Nephron (organoid): Measurements from ENCODE around the gene RASL12.

Experiments used
- H3K27ac Mint-ChIP-seq, 3 experiments: 2 replicates each; pipeline ENCODE4 v1.8.0; 2020; ENCODE audit warnings: mixed read lengths in 3 of 3, mild to moderate bottlenecking in 2 of 3, moderate library complexity in 1 of 3
- H3K27me3 Mint-ChIP-seq: 2 replicates; pipeline ENCODE4 v1.8.0; 2021; ENCODE audit warnings: low read depth, mild to moderate bottlenecking, moderate library complexity, mixed read lengths
- H3K36me3 Mint-ChIP-seq: 2 replicates; pipeline ENCODE4 v1.8.0; 2020; ENCODE audit warnings: low read depth, mixed read lengths
- H3K4me1 Mint-ChIP-seq: 2 replicates; pipeline ENCODE4 v1.8.0; 2020; ENCODE audit warnings: mixed read lengths
- H3K4me3 Mint-ChIP-seq, 3 experiments: 2 replicates each; pipeline ENCODE4 v1.8.0; 2020; ENCODE audit warnings: mild to moderate bottlenecking in 3 of 3, mixed read lengths in 3 of 3, moderate library complexity in 2 of 3
- H3K9me3 Mint-ChIP-seq: 2 replicates; pipeline ENCODE4 v1.8.0; 2020; ENCODE audit warnings: mixed read lengths
- TF ChIP-seq, protein P1 (sequence below), 3 experiments: fragments of 200-600 bp; sonication (generic); IDR thresholded peaks; one replicate each; pipeline ENCODE4 v1.5.0; 2021; ENCODE audit warnings: antibody characterized with exemption in 3 of 3; ENCODE audit not compliant: unreplicated experiment in 3 of 3

The RASL12 gene

DNA sequence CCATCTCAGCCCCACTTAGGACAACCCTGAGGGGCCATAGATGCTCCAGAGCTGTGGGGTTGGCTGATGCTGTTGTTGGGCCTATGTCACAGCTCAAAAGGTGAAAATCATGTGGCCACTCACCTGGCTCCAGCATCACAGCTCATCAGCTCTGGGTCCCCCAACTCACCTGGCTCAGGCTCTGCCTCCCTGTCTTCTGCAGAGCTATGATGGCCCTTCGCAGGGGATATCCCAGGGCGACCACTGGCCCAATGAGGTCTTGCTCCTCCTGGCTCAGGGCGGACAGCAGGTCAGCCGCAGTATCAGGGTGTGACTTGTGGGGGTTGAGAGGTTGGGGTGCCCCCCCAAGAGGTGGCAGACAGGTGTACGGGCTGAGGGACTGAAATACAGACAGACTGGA lies 31.5 kb upstream of the RASL12 start:
- Mint-ChIP-seq H3K27me3 (no peaks in the 10 kb centered on the region), H3K27ac (no peak overlapping the region), H3K36me3 (peaks cover 43% of the 10 kb centered on the region), H3K4me1 (peaks cover 5% of the 10 kb centered on the region), H3K4me3 (no peak overlapping the region), H3K9me3 (no peaks in the 10 kb centered on the region)
- TF ChIP-seq, protein P1, sequence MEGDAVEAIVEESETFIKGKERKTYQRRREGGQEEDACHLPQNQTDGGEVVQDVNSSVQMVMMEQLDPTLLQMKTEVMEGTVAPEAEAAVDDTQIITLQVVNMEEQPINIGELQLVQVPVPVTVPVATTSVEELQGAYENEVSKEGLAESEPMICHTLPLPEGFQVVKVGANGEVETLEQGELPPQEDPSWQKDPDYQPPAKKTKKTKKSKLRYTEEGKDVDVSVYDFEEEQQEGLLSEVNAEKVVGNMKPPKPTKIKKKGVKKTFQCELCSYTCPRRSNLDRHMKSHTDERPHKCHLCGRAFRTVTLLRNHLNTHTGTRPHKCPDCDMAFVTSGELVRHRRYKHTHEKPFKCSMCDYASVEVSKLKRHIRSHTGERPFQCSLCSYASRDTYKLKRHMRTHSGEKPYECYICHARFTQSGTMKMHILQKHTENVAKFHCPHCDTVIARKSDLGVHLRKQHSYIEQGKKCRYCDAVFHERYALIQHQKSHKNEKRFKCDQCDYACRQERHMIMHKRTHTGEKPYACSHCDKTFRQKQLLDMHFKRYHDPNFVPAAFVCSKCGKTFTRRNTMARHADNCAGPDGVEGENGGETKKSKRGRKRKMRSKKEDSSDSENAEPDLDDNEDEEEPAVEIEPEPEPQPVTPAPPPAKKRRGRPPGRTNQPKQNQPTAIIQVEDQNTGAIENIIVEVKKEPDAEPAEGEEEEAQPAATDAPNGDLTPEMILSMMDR (IDR thresholded peaks at IDR 0.05; ENCODE audit: unreplicated experiment in 3 of 3): no peak

DNA sequence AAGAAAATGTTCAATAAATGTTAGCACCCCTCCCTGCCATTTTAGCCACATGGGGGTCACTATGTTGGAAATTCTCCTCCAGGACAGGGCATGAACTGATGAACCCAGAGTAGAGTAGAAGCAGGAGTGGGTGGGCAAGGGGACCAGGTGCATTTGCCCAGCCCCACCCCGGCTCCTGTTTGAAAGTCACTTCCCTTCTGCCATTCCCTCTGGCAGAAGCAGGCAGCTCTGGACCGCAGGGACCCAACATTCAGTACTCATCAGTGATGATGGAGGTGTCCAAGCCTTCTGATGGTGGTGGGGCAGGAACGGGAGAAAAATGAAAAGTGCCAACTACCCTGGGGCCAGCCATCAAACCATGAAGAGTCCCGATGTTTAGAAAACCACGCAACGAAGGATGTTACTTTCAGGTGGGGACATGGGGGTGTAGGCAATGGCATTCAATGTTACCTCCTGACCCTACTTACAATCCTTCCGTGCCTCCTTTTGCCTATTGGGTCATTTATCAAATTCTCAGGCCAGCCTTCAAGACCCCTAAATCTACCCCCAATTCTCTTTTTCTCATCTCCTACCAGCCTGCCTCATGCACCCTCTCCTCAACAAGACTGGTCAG lies 30.0 kb upstream of the RASL12 start:
- no peaks in the 10 kb centered on the region for H3K27me3 Mint-ChIP-seq
- no peak overlapping the region for H3K27ac Mint-ChIP-seq
- peaks cover 36% of the 10 kb centered on the region for H3K36me3 Mint-ChIP-seq
- TF ChIP-seq, protein P1 (IDR thresholded peaks at IDR 0.05; ENCODE audit: unreplicated experiment in 3 of 3): no peak
- no peak overlapping the region for H3K4me3 Mint-ChIP-seq
- H3K9me3 Mint-ChIP-seq: no peaks in the 10 kb centered on the region
- H3K4me1 Mint-ChIP-seq: peaks cover 7% of the 10 kb centered on the region

GRCh38 chr15:65096481-65097385 lies 28.9 kb upstream of the RASL12 start:
- Mint-ChIP-seq H3K4me1 (peaks cover 14% of the 10 kb centered on the region), H3K27ac (no peak overlapping the region), H3K27me3 (no peaks in the 10 kb centered on the region), H3K36me3 (peaks cover 36% of the 10 kb centered on the region), H3K9me3 (no peaks in the 10 kb centered on the region), H3K4me3 (no peak overlapping the region)
- TF ChIP-seq, protein P1 (IDR thresholded peaks at IDR 0.05; ENCODE audit: unreplicated experiment in 3 of 3): no peak

- H3K9me3 Mint-ChIP-seq: no peaks in the 10 kb centered on the region
- no peak overlapping the region for H3K27ac Mint-ChIP-seq
- H3K27me3 Mint-ChIP-seq: no peaks in the 10 kb centered on the region
- TF ChIP-seq, protein P1 (IDR thresholded peaks at IDR 0.05; ENCODE audit: unreplicated experiment in 3 of 3): no peak
- peaks cover 28% of the 10 kb centered on the region for H3K36me3 Mint-ChIP-seq
- H3K4me3 Mint-ChIP-seq: no peak overlapping the region
- peaks cover 18% of the 10 kb centered on the region for H3K4me1 Mint-ChIP-seq
Measured at GRCh38 chr15:65095747-65096104, 27.9 kb upstream of the RASL12 start.

GRCh38 chr15:65095011-65095746 lies 27.4 kb upstream of the RASL12 start:
- peaks cover 18% of the 10 kb centered on the region for H3K4me1 Mint-ChIP-seq
- H3K27ac Mint-ChIP-seq: no peak overlapping the region
- no peaks in the 10 kb centered on the region for H3K27me3 Mint-ChIP-seq
- TF ChIP-seq, protein P1 (IDR thresholded peaks at IDR 0.05; ENCODE audit: unreplicated experiment in 3 of 3): no peak
- peaks cover 24% of the 10 kb centered on the region for H3K36me3 Mint-ChIP-seq
- no peak overlapping the region for H3K4me3 Mint-ChIP-seq
- no peaks in the 10 kb centered on the region for H3K9me3 Mint-ChIP-seq
